Body of pancreas (tissue), 4 donors: ENCODE measurements around the gene EBP.

Source experiments
- CTCF ChIP-seq, 7 experiments: fragments of 450-650 bp in 4 of 7; fragments of 200-600 bp in 3 of 7; sonication (generic) in 3 of 7; IDR thresholded peaks; one replicate each; pipeline ENCODE4 v1.5.1; 2016 to 2019; ENCODE audit warnings: antibody characterized with exemption in 7 of 7
- POLR2A ChIP-seq, 3 donors: fragments of 450-650 bp; IDR thresholded peaks; one replicate each; pipeline ENCODE4 v1.6.1; 2016; ENCODE audit warnings: antibody characterized with exemption in 3 of 3, mild to moderate bottlenecking in 2 of 3

GRCh38 chrX:48487362-48487798 lies 34.2 kb upstream of the EBP start:
- no peak for TF ChIP-seq CTCF (IDR thresholded peaks at IDR 0.05)
- no peak for TF ChIP-seq POLR2A (IDR thresholded peaks at IDR 0.05)
